GM18526 (cell line): Measurements from ENCODE around the gene PNMT.

Source experiments
- POLR2A ChIP-seq: IDR thresholded peaks from 3 replicates; pipeline ENCODE4 v1.6.1; 2011; ENCODE audit not compliant: insufficient read length; ENCODE audit errors: extremely low read depth

PNMT gene

GRCh38 chr17:39701012-39701783 is 32.9 kb downstream of the PNMT start:
- TF ChIP-seq POLR2A: no peak

GRCh38 chr17:39701784-39702422 is 33.6 kb downstream of the PNMT start:
- TF ChIP-seq POLR2A: no peak

DNA sequence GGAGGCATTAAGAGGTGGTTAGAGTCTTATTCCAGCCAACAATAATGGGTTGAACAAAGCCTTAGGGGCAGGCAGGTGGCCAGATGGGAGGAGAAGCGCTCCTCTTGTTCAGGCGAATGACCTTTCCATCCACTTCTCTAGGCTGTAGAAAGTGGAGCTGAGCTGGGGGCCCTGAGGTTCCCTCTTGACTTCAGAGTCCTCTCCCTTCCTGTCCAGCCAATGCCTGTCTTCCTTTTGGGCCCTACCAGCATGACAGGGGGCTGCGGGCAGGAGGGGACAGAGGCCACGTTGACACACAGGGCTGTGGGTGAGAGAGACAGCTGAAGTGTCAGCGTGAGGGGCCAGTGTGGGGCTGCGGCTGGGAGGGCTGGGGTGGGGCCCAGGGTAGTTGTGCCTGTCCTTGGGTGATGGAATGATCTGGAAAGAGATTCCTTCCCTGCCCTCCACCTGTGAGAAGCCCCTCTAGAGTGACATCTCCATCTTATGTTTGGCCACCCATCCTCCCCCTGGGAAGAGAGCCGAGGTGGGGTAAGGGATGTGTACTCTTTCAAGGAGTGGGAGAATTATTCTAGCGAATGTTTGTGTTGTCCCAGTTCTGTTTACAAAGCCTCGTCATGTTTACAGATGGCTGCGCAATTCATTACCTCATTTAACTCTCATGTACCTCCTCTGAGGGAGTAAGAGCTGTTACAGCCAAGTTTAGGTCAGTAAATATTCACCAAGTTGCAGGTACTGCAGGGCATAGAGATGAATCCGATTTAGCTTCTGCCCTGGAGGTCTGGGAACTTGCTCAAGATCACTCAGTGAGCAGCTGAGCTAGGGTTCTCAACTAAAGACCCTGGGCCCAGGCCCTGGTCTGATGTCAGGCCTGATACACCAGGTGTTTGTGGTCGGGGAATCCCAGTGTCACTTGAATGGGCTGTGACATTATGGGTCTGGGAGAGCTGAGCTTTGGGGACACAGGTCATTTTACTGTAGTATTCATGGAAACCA is 34.9 kb downstream of the PNMT start:
- TF ChIP-seq POLR2A: no peak

GRCh38 chr17:39703913-39704312 is 35.7 kb downstream of the PNMT start:
- TF ChIP-seq POLR2A: no peak

DNA sequence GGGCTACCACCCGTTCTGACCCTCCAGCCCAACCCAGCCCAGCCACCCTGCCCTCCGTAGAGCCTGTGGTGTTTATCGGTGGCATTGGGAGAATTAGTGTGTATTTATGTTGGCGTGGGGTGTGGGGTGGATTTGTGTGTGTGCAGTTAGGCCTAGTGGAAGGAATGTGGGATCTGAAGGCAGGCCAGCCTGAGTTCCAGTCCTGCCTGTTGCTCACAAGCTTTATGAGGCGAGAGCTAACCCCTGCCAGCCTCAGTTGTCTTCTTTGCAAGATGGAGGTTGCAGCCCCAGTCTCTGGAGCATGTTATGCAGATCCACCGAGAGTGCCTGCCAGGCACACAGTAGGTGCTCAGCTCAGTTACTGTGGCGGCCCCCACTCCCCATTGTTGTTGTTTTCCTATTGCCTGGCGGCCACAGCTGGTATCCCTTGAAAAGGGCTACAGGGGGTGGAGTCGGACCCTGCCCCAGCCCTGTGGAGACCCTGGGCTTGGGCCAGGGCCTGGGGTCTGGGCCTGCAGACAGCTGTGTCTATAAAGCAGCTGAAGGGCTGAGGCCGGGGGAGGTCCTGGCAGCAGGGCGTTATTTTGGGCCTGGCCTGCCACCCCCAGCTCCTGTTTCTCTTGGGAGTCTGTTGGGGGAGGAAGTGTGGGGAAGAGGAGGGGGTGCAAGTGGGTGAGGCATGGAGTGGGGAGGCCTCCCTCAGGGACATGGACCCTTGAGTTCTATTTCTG is 36.7 kb downstream of the PNMT start:
- TF ChIP-seq POLR2A: no peak

- TF ChIP-seq POLR2A: no peak
These were observed 37.6 kb downstream of the PNMT start for GRCh38 chr17:39705786-39706348.

DNA sequence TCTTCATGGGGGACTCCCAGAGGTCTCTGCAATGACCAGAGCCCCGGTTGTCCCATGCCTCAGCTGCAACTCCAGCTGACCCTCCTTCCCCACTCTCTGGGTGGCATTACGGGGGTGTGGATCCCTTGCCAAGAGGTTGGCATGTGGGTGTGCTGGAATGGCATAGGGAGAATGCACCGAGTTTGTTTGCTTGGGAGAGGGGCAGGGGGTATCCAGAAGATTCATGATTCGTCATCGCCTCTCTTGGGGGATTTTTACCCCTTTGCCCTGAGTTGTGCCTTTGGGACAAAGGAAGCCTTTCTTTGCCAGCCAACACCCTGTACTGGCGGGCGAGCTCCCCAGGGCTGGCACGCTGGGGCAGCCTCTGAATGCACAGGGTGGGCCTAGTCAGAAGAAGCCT is 38.1 kb downstream of the PNMT start:
- TF ChIP-seq POLR2A: no peak

DNA sequence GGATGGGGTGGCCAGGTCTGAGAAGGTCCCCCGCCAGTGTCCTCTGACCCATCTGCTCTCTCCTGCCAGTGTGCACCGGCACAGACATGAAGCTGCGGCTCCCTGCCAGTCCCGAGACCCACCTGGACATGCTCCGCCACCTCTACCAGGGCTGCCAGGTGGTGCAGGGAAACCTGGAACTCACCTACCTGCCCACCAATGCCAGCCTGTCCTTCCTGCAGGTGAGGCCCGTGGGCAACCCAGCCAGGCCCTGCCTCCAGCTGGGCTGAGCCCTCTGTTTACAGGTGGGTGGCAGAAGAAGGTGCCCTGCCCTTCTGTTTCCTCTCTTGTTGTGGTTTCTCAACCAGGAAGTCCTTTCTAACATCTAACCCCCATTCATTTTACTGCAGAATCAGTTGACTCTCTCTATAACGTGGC is 38.7 kb downstream of the PNMT start:
- no peak for TF ChIP-seq POLR2A

DNA sequence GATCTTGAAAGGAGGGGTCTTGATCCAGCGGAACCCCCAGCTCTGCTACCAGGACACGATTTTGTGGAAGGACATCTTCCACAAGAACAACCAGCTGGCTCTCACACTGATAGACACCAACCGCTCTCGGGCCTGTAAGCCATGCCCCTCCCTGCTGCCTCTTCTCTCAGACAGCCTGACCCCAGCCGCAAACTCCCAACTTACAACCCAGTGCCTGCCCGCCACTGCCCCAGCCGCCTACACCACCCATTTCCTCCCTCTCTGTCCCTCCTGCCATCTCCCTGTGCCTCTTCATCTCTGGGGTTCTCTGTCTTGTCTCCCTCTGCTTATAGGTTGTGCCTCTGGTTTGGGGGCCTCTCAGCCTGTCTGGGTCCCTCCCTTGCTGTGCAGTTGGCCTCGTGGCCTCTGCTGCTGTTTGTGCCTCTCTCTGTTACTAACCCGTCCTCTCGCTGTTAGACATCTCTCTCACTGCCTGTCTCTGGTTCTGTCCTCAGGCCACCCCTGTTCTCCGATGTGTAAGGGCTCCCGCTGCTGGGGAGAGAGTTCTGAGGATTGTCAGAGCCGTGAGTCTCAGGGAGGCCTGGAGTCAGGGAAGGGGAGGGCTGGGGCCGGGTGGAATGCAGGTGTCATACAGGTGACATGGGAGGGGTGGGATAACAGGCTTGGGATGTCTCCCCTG is 41.2 kb downstream of the PNMT start:
- no peak for TF ChIP-seq POLR2A

DNA sequence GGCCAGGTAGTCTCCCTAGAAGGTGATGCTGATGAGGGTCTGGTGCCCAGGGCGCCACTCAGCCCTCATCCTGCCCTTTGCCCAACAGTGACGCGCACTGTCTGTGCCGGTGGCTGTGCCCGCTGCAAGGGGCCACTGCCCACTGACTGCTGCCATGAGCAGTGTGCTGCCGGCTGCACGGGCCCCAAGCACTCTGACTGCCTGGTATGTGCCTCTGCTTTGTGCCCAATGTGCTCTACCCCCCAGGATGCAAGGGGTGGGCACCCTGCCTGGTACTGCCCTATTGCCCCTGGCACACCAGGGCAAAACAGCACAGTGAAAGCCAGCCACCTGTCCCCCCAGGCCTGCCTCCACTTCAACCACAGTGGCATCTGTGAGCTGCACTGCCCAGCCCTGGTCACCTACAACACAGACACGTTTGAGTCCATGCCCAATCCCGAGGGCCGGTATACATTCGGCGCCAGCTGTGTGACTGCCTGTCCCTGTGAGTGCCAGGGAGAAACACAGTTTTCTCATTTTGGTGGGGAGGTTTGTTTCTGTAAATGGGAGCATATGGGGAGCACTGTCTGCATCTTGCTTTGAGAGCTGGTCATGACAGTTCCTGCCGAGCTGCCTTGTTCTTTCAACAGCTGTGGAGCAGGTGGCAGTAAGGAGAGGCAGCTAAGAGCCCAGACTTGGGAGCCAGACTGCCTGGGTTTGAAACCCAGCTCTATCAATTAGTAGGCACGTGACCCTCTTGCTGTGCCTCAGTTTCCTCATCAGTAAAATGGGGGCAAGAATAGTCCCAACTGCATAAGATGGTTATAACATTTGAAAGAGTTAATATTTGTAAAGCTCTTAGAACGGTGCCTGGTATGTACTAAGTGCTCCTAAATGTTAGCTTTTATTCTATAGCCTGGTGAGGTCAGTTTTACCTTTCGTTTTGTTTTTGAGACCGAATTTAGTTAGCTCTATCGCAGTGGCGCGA is 42.0 kb downstream of the PNMT start:
- no peak for TF ChIP-seq POLR2A

DNA sequence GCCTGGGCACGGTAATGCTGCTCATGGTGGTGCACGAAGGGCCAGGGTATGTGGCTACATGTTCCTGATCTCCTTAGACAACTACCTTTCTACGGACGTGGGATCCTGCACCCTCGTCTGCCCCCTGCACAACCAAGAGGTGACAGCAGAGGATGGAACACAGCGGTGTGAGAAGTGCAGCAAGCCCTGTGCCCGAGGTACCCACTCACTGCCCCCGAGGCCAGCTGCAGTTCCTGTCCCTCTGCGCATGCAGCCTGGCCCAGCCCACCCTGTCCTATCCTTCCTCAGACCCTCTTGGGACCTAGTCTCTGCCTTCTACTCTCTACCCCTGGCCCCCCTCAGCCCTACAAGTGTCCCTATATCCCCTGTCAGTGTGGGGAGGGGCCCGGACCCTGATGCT is 43.6 kb downstream of the PNMT start:
- no peak for TF ChIP-seq POLR2A

DNA sequence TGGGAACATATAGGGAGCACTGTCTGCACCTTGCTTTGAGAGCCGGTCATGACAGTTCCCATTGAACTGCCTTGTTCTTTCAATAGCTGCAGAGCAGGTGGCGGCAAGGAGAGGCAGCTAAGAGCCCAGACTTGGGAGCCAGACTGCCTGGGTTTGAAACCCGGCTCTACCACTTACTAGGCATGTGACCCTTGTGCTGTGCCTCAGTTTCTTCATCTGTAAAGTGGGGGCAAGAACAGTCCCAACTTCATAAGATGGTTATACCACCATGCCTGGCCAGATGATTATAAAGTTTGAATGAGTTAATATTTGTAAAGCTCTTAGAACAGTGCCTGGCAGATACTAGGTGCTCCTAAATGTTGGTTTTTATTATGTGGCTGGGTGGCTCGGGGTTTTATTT is 46.0 kb downstream of the PNMT start:
- no peak for TF ChIP-seq POLR2A
